Natural killer cell treated with Interleukin-12 subunit alpha and Interleukin-12 subunit beta and Interleukin-15 and Interleukin-18, amount 100 ng/mL, for 72 hours (primary cell): ENCODE measurements around the gene LHB. TPM values are rescaled to one million over a fixed set of nuclear protein-coding genes. Genes with fewer than 3 reads are reported as not detected.

Source experiments
- ATAC-seq, 2 donors: fragments of 150-1000 bp; cut with Tn5 transposase in 1 of 2; sonication (Bioruptor Pico), chemical (Tn5 transposase) in 1 of 2; 2 replicates each; pipeline ENCODE4 v1.10.0; 2021
- DNase-seq: peaks from one replicate; pipeline ENCODE4 v3.0.0; 2022; ENCODE audit warnings: low spot score
- H3K27ac Mint-ChIP-seq, 2 donors: 1 replicate in 1 of 2; 2 replicates in 1 of 2; pipeline ENCODE4 v1.8.0; 2022; ENCODE audit warnings: mixed read lengths in 2 of 2, mild to moderate bottlenecking in 1 of 2, moderate library complexity in 1 of 2
- H3K27me3 Mint-ChIP-seq, 2 donors: 1 replicate in 1 of 2; 2 replicates in 1 of 2; pipeline ENCODE4 v1.8.0; 2022; ENCODE audit warnings: mixed read lengths in 2 of 2
- H3K36me3 Mint-ChIP-seq: one replicate; pipeline ENCODE4 v1.8.0; 2022; ENCODE audit warnings: mixed read lengths
- H3K4me1 Mint-ChIP-seq, 2 donors: 1 replicate in 1 of 2; 2 replicates in 1 of 2; pipeline ENCODE4 v1.8.0; 2022; ENCODE audit warnings: low read depth in 2 of 2, mixed read lengths in 2 of 2, mild to moderate bottlenecking in 1 of 2
- H3K4me3 Mint-ChIP-seq: one replicate; pipeline ENCODE4 v1.8.0; 2022; ENCODE audit warnings: mixed read lengths
- H3K9me3 Mint-ChIP-seq: 2 replicates; pipeline ENCODE4 v1.8.0; 2022; ENCODE audit warnings: mixed read lengths
- total RNA-seq, 2 donors: library from RNA; stranded (reverse); gene quantifications; one replicate each; pipeline ENCODE4 v1.2.3, GENCODE V29; 2022

The LHB gene
- total RNA-seq, 2 donors from 2014 or later = not detected

GRCh38 chr19:48969276-48970138 lies 47.4 kb downstream of the LHB start:
- Mint-ChIP-seq H3K27me3 (no peaks in the 10 kb centered on the region), H3K9me3 (no peaks in the 10 kb centered on the region), H3K4me3 (no peak overlapping the region), H3K36me3 (peaks cover 7% of the 10 kb centered on the region), H3K27ac (peak overlapping the region in 1 of 2 donors; percentile 86), H3K4me1 (peaks cover 28 to 35% of the 10 kb centered on the region in 2 donors)
- ATAC-seq = peak in 1 of 2 donors; percentile 1
- no peak for DNase-seq

GRCh38 chr19:48968813-48969218 lies 48.1 kb downstream of the LHB start:
- H3K27ac Mint-ChIP-seq = peak overlapping the region in 1 of 2 donors; percentile 86
- no peaks in the 10 kb centered on the region for H3K27me3 Mint-ChIP-seq
- DNase-seq (no peak), ATAC-seq (no peak)
- H3K36me3 Mint-ChIP-seq = peaks cover 7% of the 10 kb centered on the region
- no peak overlapping the region for H3K4me3 Mint-ChIP-seq
- no peaks in the 10 kb centered on the region for H3K9me3 Mint-ChIP-seq
- peaks cover 35 to 42% of the 10 kb centered on the region in 2 donors for H3K4me1 Mint-ChIP-seq

GRCh38 chr19:48968179-48968661 lies 48.7 kb downstream of the LHB start:
- peaks cover 7% of the 10 kb centered on the region for H3K36me3 Mint-ChIP-seq
- DNase-seq (no peak), ATAC-seq (no peak)
- H3K9me3 Mint-ChIP-seq = no peaks in the 10 kb centered on the region
- peaks cover 41 to 46% of the 10 kb centered on the region in 2 donors for H3K4me1 Mint-ChIP-seq
- peak overlapping the region; percentile 100 for H3K4me3 Mint-ChIP-seq
- H3K27ac Mint-ChIP-seq = peak overlapping the region; percentile 18 to 86
- no peaks in the 10 kb centered on the region for H3K27me3 Mint-ChIP-seq

- Mint-ChIP-seq H3K9me3 (no peaks in the 10 kb centered on the region), H3K36me3 (peaks cover 7% of the 10 kb centered on the region), H3K4me1 (peaks cover 47 to 53% of the 10 kb centered on the region in 2 donors), H3K4me3 (peak overlapping the region; percentile 100), H3K27ac (peak overlapping the region; percentile 86 to 99), H3K27me3 (no peaks in the 10 kb centered on the region)
- ATAC-seq = no peak
- DNase-seq = no peak
Measured at GRCh38 chr19:48967346-48968178, 49.3 kb downstream of the LHB start.

- peaks cover 7% of the 10 kb centered on the region for H3K36me3 Mint-ChIP-seq
- H3K27ac Mint-ChIP-seq = peak overlapping the region; percentile 98 to 99
- H3K9me3 Mint-ChIP-seq = no peaks in the 10 kb centered on the region
- DNase-seq = no peak
- no peak for ATAC-seq
- peak overlapping the region; percentile 100 for H3K4me3 Mint-ChIP-seq
- H3K4me1 Mint-ChIP-seq = peaks cover 56 to 61% of the 10 kb centered on the region in 2 donors
- H3K27me3 Mint-ChIP-seq = no peaks in the 10 kb centered on the region
Measured at GRCh38 chr19:48966541-48967345, 50.1 kb downstream of the LHB start.

Other genes starting within 250 kb of the LHB start
- gene BCAT2, start 206.1 kb downstream of the LHB start, total RNA-seq = 10 to 100 TPM; 31.7 to 40.4 TPM
- under 1 TPM in 1 of 2 donors, not detected in 1; 0.26 TPM for gene HSD17B14, start 180.6 kb downstream of the LHB start, total RNA-seq
- 1 to 10 TPM; 3.8 to 5.4 TPM for gene PLEKHA4, start 148.5 kb downstream of the LHB start, total RNA-seq
- 100 to 1,000 TPM in 1 of 2 donors, 10 to 100 TPM in 1; 74.1 to 111 TPM for gene PPP1R15A, start 144.7 kb downstream of the LHB start, total RNA-seq
- gene TULP2, start 118.3 kb downstream of the LHB start, total RNA-seq = not detected
- gene NUCB1, start 116.8 kb downstream of the LHB start, total RNA-seq = 100 to 1,000 TPM; 213 to 270 TPM
- gene DHDH, start 83.4 kb downstream of the LHB start, total RNA-seq = under 1 TPM in 1 of 2 donors, not detected in 1; 0.43 TPM
- 100 to 1,000 TPM; 203 to 305 TPM for gene BAX, start 62.2 kb downstream of the LHB start, total RNA-seq
- gene FTL, start 51.8 kb downstream of the LHB start, total RNA-seq = 1,000 to 10,000 TPM; 1,643 to 2,467 TPM
- 100 to 1,000 TPM in 1 of 2 donors, 10 to 100 TPM in 1; 85.7 to 119 TPM for gene GYS1, start 23.8 kb downstream of the LHB start, total RNA-seq
- gene RUVBL2, start 23.2 kb downstream of the LHB start, total RNA-seq = 100 to 1,000 TPM; 101 to 173 TPM
- not detected for gene CGB3, start 7.2 kb upstream of the LHB start, total RNA-seq
- not detected for gene CGB2, start 14.8 kb upstream of the LHB start, total RNA-seq
- not detected for gene CGB1, start 19.8 kb upstream of the LHB start, total RNA-seq
- gene CGB5, start 26.8 kb upstream of the LHB start, total RNA-seq = not detected
- gene CGB8, start 32.0 kb upstream of the LHB start, total RNA-seq = not detected
- gene CGB7, start 40.7 kb upstream of the LHB start, total RNA-seq = not detected
- not detected for gene NTF4, start 47.7 kb upstream of the LHB start, total RNA-seq
- gene KCNA7, start 55.6 kb upstream of the LHB start, total RNA-seq = not detected
- 100 to 1,000 TPM; 185 to 346 TPM for gene SNRNP70, start 68.4 kb upstream of the LHB start, total RNA-seq
- gene LIN7B, start 97.3 kb upstream of the LHB start, total RNA-seq = 1 to 10 TPM; 6.0 to 6.1 TPM
- gene C19orf73, start 102.1 kb upstream of the LHB start, total RNA-seq = 1 to 10 TPM in 1 of 2 donors, under 1 TPM in 1; 0.95 to 2.9 TPM
- 10 to 100 TPM in 1 of 2 donors, 1 to 10 TPM in 1; 7.0 to 11.3 TPM for gene PPFIA3, start 102.5 kb upstream of the LHB start, total RNA-seq
- not detected for gene HRC, start 138.3 kb upstream of the LHB start, total RNA-seq
- not detected for gene TRPM4, start 140.7 kb upstream of the LHB start, total RNA-seq